PC-9 (cell line): ENCODE measurements around the gene PAPSS1. TPM values are rescaled to one million over a fixed set of nuclear protein-coding genes. Genes with fewer than 3 reads are reported as not detected.
A peak's percentile ranks its signal among the peaks of the same experiment; 100 is the strongest.

Experiments
- BruUV-seq: library from RNA; stranded (reverse); fragments of 400-500 nt; replicated peaks from 2 replicates; lab custom pipeline; 2021; lab: Mats Ljungman, UMichigan
- CTCF ChIA-PET: fragments of 300-600 bp; sonication (Branson Sonifier 250); formaldehyde crosslinking; loops from one replicate; lab custom pipeline; 2022; ENCODE audit warnings: antibody characterized with exemption; lab: Charles Lee
- POLR2A ChIA-PET: fragments of 300-600 bp; sonication (Branson Sonifier 250); formaldehyde crosslinking; loops from one replicate; lab custom pipeline; 2022; ENCODE audit warnings: antibody characterized with exemption; ENCODE audit not compliant: unreplicated experiment; lab: Charles Lee
- DNase-seq, 2 experiments: peaks; one replicate each; pipeline versions ENCODE4 v3.0.0 to v3.0.0-alpha.2; 2015 to 2022; ENCODE audit warnings: mixed read lengths in 1 of 2
- H2AFZ ChIP-seq: fragments of 200-600 bp; sonication (generic); 2 replicates; pipeline ENCODE4 v1.8.1; 2017; ENCODE audit warnings: antibody characterized with exemption
- H3F3A ChIP-seq: fragments of 200-600 bp; sonication (generic); 2 replicates; pipeline ENCODE4 v1.8.1; 2017; ENCODE audit warnings: antibody characterized with exemption, mild to moderate bottlenecking, low read depth; ENCODE audit not compliant: insufficient read depth
- H3K27ac ChIP-seq: fragments of 200-600 bp; sonication (generic); 2 replicates; pipeline ENCODE4 v1.6.1; 2016; ENCODE audit warnings: mixed run types
- H3K27me3 ChIP-seq: fragments of 200-600 bp; sonication (generic); 2 replicates; pipeline ENCODE4 v1.6.1; 2016; ENCODE audit warnings: low read depth, mixed run types; ENCODE audit not compliant: insufficient read depth
- H3K36me3 ChIP-seq: fragments of 200-600 bp; sonication (generic); 2 replicates; pipeline ENCODE4 v1.6.1; 2016; ENCODE audit warnings: low read depth, mixed run types
- H3K4me1 ChIP-seq: fragments of 200-600 bp; sonication (generic); replicated peaks from 2 replicates; pipeline ENCODE4 v1.6.1; 2016; ENCODE audit warnings: mixed run types; ENCODE audit not compliant: insufficient read depth
- H3K4me2 ChIP-seq: fragments of 200-600 bp; sonication (generic); 2 replicates; pipeline ENCODE4 v1.6.1; 2017; ENCODE audit warnings: mixed run types
- H3K4me3 ChIP-seq: fragments of 200-600 bp; sonication (generic); 2 replicates; pipeline ENCODE4 v1.6.1; 2016; ENCODE audit warnings: mixed run types
- H3K79me2 ChIP-seq: fragments of 200-600 bp; sonication (generic); 2 replicates; pipeline ENCODE4 v1.6.1; 2017; ENCODE audit warnings: low read depth, mixed run types
- H3K9me2 ChIP-seq: fragments of 200-600 bp; sonication (generic); 2 replicates; pipeline ENCODE4 v1.8.1; 2017; ENCODE audit warnings: mild to moderate bottlenecking; ENCODE audit not compliant: insufficient read depth
- H3K9me3 ChIP-seq: fragments of 200-600 bp; sonication (generic); 2 replicates; pipeline ENCODE4 v1.8.1; 2016; ENCODE audit warnings: low read depth; ENCODE audit not compliant: insufficient read depth
- H4K20me1 ChIP-seq: fragments of 200-600 bp; sonication (generic); 2 replicates; pipeline ENCODE4 v1.8.1; 2017; ENCODE audit not compliant: insufficient read depth
- CTCF ChIP-seq: fragments of 200-600 bp; sonication (generic); conservative IDR thresholded peaks from 2 replicates; pipeline ENCODE4 v1.6.1; 2017; ENCODE audit warnings: mixed run types, antibody characterized with exemption, mild to moderate bottlenecking, moderate library complexity
- EZH2 ChIP-seq: fragments of 200-600 bp; sonication (generic); IDR thresholded peaks from 2 replicates; pipeline ENCODE4 v1.8.0; 2017; ENCODE audit warnings: antibody characterized with exemption, low read depth
- intact Hi-C: fragments of 100-400 bp; cut with micrococcal nuclease; formaldehyde crosslinking; loops from one replicate; pipeline ENCODE4 v1.10.0; 2022; ENCODE audit not compliant: unreplicated experiment
- total RNA-seq: library from RNA; stranded (reverse); gene quantifications from 2 replicates; pipeline ENCODE4 v1.2.3, GENCODE V29; 2021

PAPSS1 gene
- total RNA-seq, 1 experiment from 2014 or later = 18.8 TPM

- Histone ChIP-seq H3K79me2 (no peaks in the 10 kb centered on the region), H3K9me2 (no peaks in the 10 kb centered on the region), H3K9me3 (no peaks in the 10 kb centered on the region), H3K36me3 (no peaks in the 10 kb centered on the region), H2AFZ (no peak overlapping the region), H3K4me3 (no peak overlapping the region), H3K4me1 (no peaks in the 10 kb centered on the region), H3K27ac (no peak overlapping the region), H3K4me2 (no peak overlapping the region), H3K27me3 (no peaks in the 10 kb centered on the region), H4K20me1 (no peaks in the 10 kb centered on the region), H3F3A (no peaks in the 10 kb centered on the region)
- no peak for TF ChIP-seq CTCF
- no peak for TF ChIP-seq EZH2
- ChIA-PET POLR2A (interaction anchor here (0.6 kb wide), 1 partner anchor 17 kb away, joined by 10 read pairs; the partner anchor contains the start of gene PAPSS1), CTCF (interaction anchor here (0.6 to 0.7 kb wide), 2 partner anchors 226 to 276 kb away, joined by 3 read pairs; no protein-coding TSS in a partner anchor)
- intact Hi-C loops = no loop called here
- BruUV-seq = no TSS peak
- no peak for DNase-seq
These were observed 17.4 kb upstream of the PAPSS1 start for GRCh38 chr4:107737450-107737849.

GRCh38 chr4:107736924-107737448 lies 17.0 kb upstream of the PAPSS1 start:
- Histone ChIP-seq H3K79me2 (no peaks in the 10 kb centered on the region), H3K4me1 (no peaks in the 10 kb centered on the region), H3K36me3 (no peaks in the 10 kb centered on the region), H2AFZ (no peak overlapping the region), H4K20me1 (no peaks in the 10 kb centered on the region), H3K27ac (no peak overlapping the region), H3F3A (no peaks in the 10 kb centered on the region), H3K4me2 (no peak overlapping the region), H3K4me3 (no peak overlapping the region), H3K9me2 (no peaks in the 10 kb centered on the region), H3K27me3 (no peaks in the 10 kb centered on the region), H3K9me3 (no peaks in the 10 kb centered on the region)
- TF ChIP-seq EZH2 (no peak), CTCF (peak; percentile 82)
- ChIA-PET CTCF (interaction anchor here (0.6 to 0.7 kb wide), 2 partner anchors 227 to 276 kb away, joined by 3 read pairs; no protein-coding TSS in a partner anchor), POLR2A (interaction anchor here (0.6 kb wide), 1 partner anchor 17 kb away, joined by 10 read pairs; the partner anchor contains the start of gene PAPSS1)
- no peak for DNase-seq
- no TSS peak for BruUV-seq
- intact Hi-C loops = no loop called here

GRCh38 chr4:107736037-107736436 lies 16.0 kb upstream of the PAPSS1 start:
- H4K20me1 ChIP-seq = no peaks in the 10 kb centered on the region
- no TSS peak for BruUV-seq
- H3K27me3 ChIP-seq = no peaks in the 10 kb centered on the region
- no peaks in the 10 kb centered on the region for H3K9me3 ChIP-seq
- no peaks in the 10 kb centered on the region for H3K9me2 ChIP-seq
- no peaks in the 10 kb centered on the region for H3K79me2 ChIP-seq
- no peak for DNase-seq
- TF ChIP-seq EZH2 (no peak), CTCF (no peak)
- intact Hi-C loops = no loop called here
- ChIA-PET POLR2A (no interaction called here), CTCF (no interaction called here)
- no peaks in the 10 kb centered on the region for H3K4me1 ChIP-seq
- H3K4me2 ChIP-seq = no peak overlapping the region
- no peaks in the 10 kb centered on the region for H3F3A ChIP-seq
- H3K4me3 ChIP-seq = no peak overlapping the region
- H2AFZ ChIP-seq = no peak overlapping the region
- no peaks in the 10 kb centered on the region for H3K36me3 ChIP-seq
- H3K27ac ChIP-seq = no peak overlapping the region
